ENCODE measurements around the gene BMP8B.

The BMP8B gene

DNA sequence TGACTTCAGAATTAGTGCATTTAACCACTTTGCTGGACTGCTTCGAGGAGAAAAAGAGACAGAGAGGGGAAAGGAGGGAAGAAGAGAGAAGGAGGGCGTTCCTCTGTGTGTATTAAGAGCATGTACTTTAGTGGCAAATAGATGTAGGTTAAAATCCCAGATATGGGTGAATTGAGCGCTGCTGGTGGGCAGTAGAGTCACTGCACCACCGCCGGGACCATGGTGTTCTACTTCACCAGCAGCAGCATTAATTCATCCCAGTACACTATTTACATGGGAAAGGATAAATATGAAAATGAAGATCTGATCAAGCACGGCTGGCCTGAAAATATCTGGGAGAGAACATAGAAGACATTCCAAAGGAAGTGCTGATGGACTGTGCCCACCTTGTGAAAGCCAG, 70.9 kb downstream of the BMP8B start:
- no peak for DNase-seq

GRCh38 chr1:39713557-39713956, 75.1 kb downstream of the BMP8B start:
- no peak for DNase-seq

DNA sequence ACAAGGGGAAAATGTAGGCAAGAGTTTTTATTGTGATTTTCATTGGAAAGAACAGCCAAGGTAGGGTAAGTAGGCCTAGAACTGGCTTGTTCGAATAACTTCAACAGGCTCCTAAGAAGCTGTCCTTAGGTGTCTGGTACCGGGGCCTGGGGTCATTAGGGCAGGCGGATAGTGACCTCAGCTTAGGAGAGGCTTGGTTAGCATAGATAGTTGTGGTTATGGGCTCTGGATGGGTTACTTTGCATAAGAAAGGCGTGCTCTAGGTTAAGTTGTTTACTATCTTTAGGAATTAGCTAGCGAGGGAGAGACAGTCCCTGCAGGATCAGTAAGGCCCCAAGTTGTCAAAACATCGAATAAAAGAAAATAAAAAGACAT, 76.7 kb downstream of the BMP8B start:
- DNase-seq = no peak

GRCh38 chr1:39711104-39711965, 77.3 kb downstream of the BMP8B start:
- no peak for DNase-seq

DNA sequence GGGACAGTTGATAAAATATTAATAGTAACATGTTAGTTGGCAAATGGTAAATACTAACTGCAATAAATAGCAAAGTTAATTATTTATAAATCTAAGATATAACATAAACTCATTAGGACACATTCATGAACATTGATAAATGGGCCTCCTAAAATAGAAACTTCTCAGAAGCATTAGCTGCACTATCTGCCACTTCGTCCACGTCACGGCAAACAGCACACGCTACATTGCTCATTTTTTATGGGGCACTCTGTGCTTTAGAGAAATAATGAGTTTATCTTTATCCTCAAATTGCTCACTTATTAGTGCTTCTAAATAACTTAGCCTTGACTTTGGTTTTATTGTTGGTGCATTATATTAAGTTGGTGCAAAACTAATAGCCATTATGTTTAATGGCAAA, 81.2 kb downstream of the BMP8B start:
- no peak for DNase-seq
